Esophagus squamous epithelium (tissue), 4 donors: ENCODE results near the gene IFITM1.

Source experiments
- CTCF ChIP-seq, 6 experiments: fragments of 450-650 bp in 4 of 6; fragments of 200-600 bp in 2 of 6; sonication (generic) in 2 of 6; IDR thresholded peaks; one replicate each; pipeline ENCODE4 v1.5.1; 2016 to 2019; ENCODE audit warnings: antibody characterized with exemption in 6 of 6, mild to moderate bottlenecking in 4 of 6, moderate library complexity in 4 of 6
- POLR2A ChIP-seq, 4 donors: fragments of 450-650 bp; IDR thresholded peaks; one replicate each; pipeline ENCODE4 v1.6.1; 2017; ENCODE audit warnings: antibody characterized with exemption in 4 of 4, mild to moderate bottlenecking in 4 of 4, moderate library complexity in 3 of 4

- no peak for TF ChIP-seq POLR2A (IDR thresholded peaks at IDR 0.05)
- TF ChIP-seq CTCF (IDR thresholded peaks at IDR 0.05) = no peak
These were observed 23.1 kb upstream of the IFITM1 start for GRCh38 chr11:290621-291231.
